ENCODE measurements around the gene IL26.

DNA sequence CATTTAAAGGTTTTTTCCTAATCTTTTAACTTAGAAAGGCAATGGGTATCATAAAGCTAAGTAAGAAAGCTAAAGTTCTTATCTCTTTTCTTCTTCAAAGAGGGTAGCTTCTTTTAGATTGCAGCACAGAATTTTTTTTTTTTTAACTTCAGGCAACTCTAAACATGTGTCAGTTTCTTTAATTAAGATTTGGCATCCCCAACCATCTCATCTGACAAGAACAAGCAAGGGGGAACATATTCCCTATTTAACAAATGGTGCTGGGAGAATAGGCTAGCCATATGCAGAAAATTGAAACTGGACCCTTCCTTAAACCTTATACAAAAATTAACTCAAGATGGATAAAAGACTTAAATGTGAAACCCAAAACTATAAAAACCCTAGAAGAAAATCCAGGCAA lies 51.8 kb downstream of the IL26 start:
- TF ChIP-seq CTCF (IDR thresholded peaks at IDR 0.05) (no peak), POLR2A (IDR thresholded peaks at IDR 0.05) (no peak), EP300 (IDR thresholded peaks at IDR 0.05) (no peak)
